Measurements from ENCODE around the gene CBLL1.

The CBLL1 gene

GRCh38 chr7:107768263-107768662 lies 24.3 kb downstream of the CBLL1 start:
- H3K27me3 ChIP-seq (ENCODE audit: insufficient read depth, low read length, poor library complexity): no peaks in the 10 kb centered on the region
- no peaks in the 10 kb centered on the region for H3K4me1 ChIP-seq (ENCODE audit: insufficient read depth, low read length)
- TF ChIP-seq CTCF (IDR thresholded peaks at IDR 0.05; ENCODE audit: borderline replicate concordance, extremely low read depth, low read length, poor library complexity, severe bottlenecking): no peak
- no peak overlapping the region for H2AFZ ChIP-seq (ENCODE audit: low read depth, low read length)
- no peaks in the 10 kb centered on the region for H3K79me2 ChIP-seq (ENCODE audit: insufficient read depth, low read length)
- H3K36me3 ChIP-seq (ENCODE audit: insufficient read depth, low read length): no peaks in the 10 kb centered on the region
- no peak overlapping the region for H3K9ac ChIP-seq (ENCODE audit: low read depth, low read length)
- DNase-seq (no peak), ATAC-seq (ENCODE audit: insufficient read depth, low read depth) (no peak)
- H3K9me3 ChIP-seq (ENCODE audit: insufficient read depth, low read length, severe bottlenecking): no peaks in the 10 kb centered on the region
- H3K4me3 ChIP-seq (ENCODE audit: low read depth in 1 of 2, low read length in 2 of 2): no peak overlapping the region
- no peaks in the 10 kb centered on the region for H4K20me1 ChIP-seq (ENCODE audit: insufficient read depth, low read length)
- no peak overlapping the region for H3K4me2 ChIP-seq (ENCODE audit: insufficient read depth, low read length)
- no peak overlapping the region for H3K27ac ChIP-seq (ENCODE audit: low read length)

- Histone ChIP-seq H3K9me3 (ENCODE audit: insufficient read depth, low read length, severe bottlenecking) (no peaks in the 10 kb centered on the region), H3K27ac (ENCODE audit: low read length) (no peak overlapping the region), H3K79me2 (ENCODE audit: insufficient read depth, low read length) (no peaks in the 10 kb centered on the region), H4K20me1 (ENCODE audit: insufficient read depth, low read length) (no peaks in the 10 kb centered on the region), H3K4me1 (ENCODE audit: insufficient read depth, low read length) (no peaks in the 10 kb centered on the region), H3K4me3 (ENCODE audit: low read depth in 1 of 2, low read length in 2 of 2) (no peak overlapping the region), H3K36me3 (ENCODE audit: insufficient read depth, low read length) (no peaks in the 10 kb centered on the region), H2AFZ (ENCODE audit: low read depth, low read length) (no peak overlapping the region), H3K27me3 (ENCODE audit: insufficient read depth, low read length, poor library complexity) (no peaks in the 10 kb centered on the region), H3K4me2 (ENCODE audit: insufficient read depth, low read length) (no peak overlapping the region), H3K9ac (ENCODE audit: low read depth, low read length) (no peak overlapping the region)
- DNase-seq: no peak
- ATAC-seq (ENCODE audit: insufficient read depth, low read depth): no peak
- no peak for TF ChIP-seq EZH2 (IDR thresholded peaks at IDR 0.05; ENCODE audit: borderline replicate concordance, low read depth, low read length, severe bottlenecking)
These were observed 29.1 kb downstream of the CBLL1 start for GRCh38 chr7:107773027-107773426.

- H3K36me3 ChIP-seq (ENCODE audit: insufficient read depth, low read length): no peaks in the 10 kb centered on the region
- H2AFZ ChIP-seq (ENCODE audit: low read depth, low read length): no peak overlapping the region
- TF ChIP-seq EZH2 (IDR thresholded peaks at IDR 0.05; ENCODE audit: borderline replicate concordance, low read depth, low read length, severe bottlenecking): no peak
- no peak for TF ChIP-seq CTCF (IDR thresholded peaks at IDR 0.05; ENCODE audit: borderline replicate concordance, extremely low read depth, low read length, poor library complexity, severe bottlenecking)
- ATAC-seq (ENCODE audit: insufficient read depth, low read depth) (no peak), DNase-seq (no peak)
- H3K4me3 ChIP-seq (ENCODE audit: low read depth in 1 of 2, low read length in 2 of 2): no peak overlapping the region
- H4K20me1 ChIP-seq (ENCODE audit: insufficient read depth, low read length): no peaks in the 10 kb centered on the region
- H3K9me3 ChIP-seq (ENCODE audit: insufficient read depth, low read length, severe bottlenecking): no peaks in the 10 kb centered on the region
- H3K9ac ChIP-seq (ENCODE audit: low read depth, low read length): no peak overlapping the region
- no peak overlapping the region for H3K27ac ChIP-seq (ENCODE audit: low read length)
- H3K4me1 ChIP-seq (ENCODE audit: insufficient read depth, low read length): no peaks in the 10 kb centered on the region
- H3K27me3 ChIP-seq (ENCODE audit: insufficient read depth, low read length, poor library complexity): no peaks in the 10 kb centered on the region
- no peaks in the 10 kb centered on the region for H3K79me2 ChIP-seq (ENCODE audit: insufficient read depth, low read length)
- H3K4me2 ChIP-seq (ENCODE audit: insufficient read depth, low read length): no peak overlapping the region
These were observed 33.8 kb downstream of the CBLL1 start for GRCh38 chr7:107777702-107778101.

- H3K36me3 ChIP-seq (ENCODE audit: insufficient read depth, low read length): no peaks in the 10 kb centered on the region
- no peak for TF ChIP-seq CTCF (IDR thresholded peaks at IDR 0.05; ENCODE audit: borderline replicate concordance, extremely low read depth, low read length, poor library complexity, severe bottlenecking)
- TF ChIP-seq EZH2 (IDR thresholded peaks at IDR 0.05; ENCODE audit: borderline replicate concordance, low read depth, low read length, severe bottlenecking): no peak
- no peaks in the 10 kb centered on the region for H4K20me1 ChIP-seq (ENCODE audit: insufficient read depth, low read length)
- no peak overlapping the region for H3K4me3 ChIP-seq (ENCODE audit: low read depth in 1 of 2, low read length in 2 of 2)
- no peak overlapping the region for H3K4me2 ChIP-seq (ENCODE audit: insufficient read depth, low read length)
- no peak overlapping the region for H3K27ac ChIP-seq (ENCODE audit: low read length)
- no peaks in the 10 kb centered on the region for H3K9me3 ChIP-seq (ENCODE audit: insufficient read depth, low read length, severe bottlenecking)
- H3K27me3 ChIP-seq (ENCODE audit: insufficient read depth, low read length, poor library complexity): no peaks in the 10 kb centered on the region
- DNase-seq (no peak), ATAC-seq (ENCODE audit: insufficient read depth, low read depth) (no peak)
- no peak overlapping the region for H3K9ac ChIP-seq (ENCODE audit: low read depth, low read length)
- H3K79me2 ChIP-seq (ENCODE audit: insufficient read depth, low read length): no peaks in the 10 kb centered on the region
- H3K4me1 ChIP-seq (ENCODE audit: insufficient read depth, low read length): no peaks in the 10 kb centered on the region
- H2AFZ ChIP-seq (ENCODE audit: low read depth, low read length): no peak overlapping the region
These were observed 34.3 kb downstream of the CBLL1 start for GRCh38 chr7:107778283-107778682.

All from DND-41 (cell line).